ENCODE measurements around the gene RHBDF2.

RHBDF2 gene

DNA sequence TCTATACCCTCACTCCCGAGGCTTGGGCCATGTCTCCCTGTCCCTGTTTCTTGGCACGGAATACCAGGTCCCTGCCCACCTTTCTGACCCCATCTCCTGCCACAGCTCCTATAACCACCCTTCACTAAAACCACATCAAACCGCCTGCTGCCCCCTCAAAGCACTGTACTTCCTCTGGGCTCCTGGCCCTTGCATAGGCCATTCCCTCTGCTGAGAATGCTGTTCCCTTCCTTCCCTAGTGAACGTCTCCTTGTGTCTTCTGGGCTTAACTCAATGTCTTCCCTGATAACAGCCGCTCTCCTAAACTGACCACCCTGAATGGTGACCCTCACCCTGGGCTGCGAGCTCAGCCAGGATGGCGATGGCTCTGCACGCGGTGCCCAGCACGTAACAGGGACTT, 23.1 kb downstream of the RHBDF2 start:
- Histone ChIP-seq H3K4me1 (ENCODE audit: low read length) (peaks cover 18% of the 10 kb centered on the region), H3K27me3 (replicated peaks; ENCODE audit: insufficient read depth, low read length) (no peaks in the 10 kb centered on the region), H3K9me3 (replicated peaks; ENCODE audit: insufficient read depth, low read length) (no peaks in the 10 kb centered on the region), H3K79me2 (ENCODE audit: low read length) (peaks cover 12% of the 10 kb centered on the region; the same call in 1 of the 2 replicates), H3K9me2 (replicated peaks; ENCODE audit: insufficient read depth, low read length) (no peaks in the 10 kb centered on the region), H4K20me1 (ENCODE audit: insufficient read depth, low read length) (no peaks in the 10 kb centered on the region), H3K4me2 (ENCODE audit: low read depth, low read length) (no peak overlapping the region), H3K9ac (ENCODE audit: low read length) (no peak overlapping the region), H3K4me3 (ENCODE audit: low read length) (no peak overlapping the region), H3K36me3 (replicated peaks; ENCODE audit: insufficient read depth, low read length) (no peaks in the 10 kb centered on the region), H2AFZ (ENCODE audit: low read length) (no peak overlapping the region), H3F3A (ENCODE audit: insufficient read depth, low read length) (peaks cover 30% of the 10 kb centered on the region), H3K27ac (ENCODE audit: low read length) (no peak overlapping the region)
- DNase-seq: no peak
- TF ChIP-seq EZH2phosphoT487 (IDR thresholded peaks at IDR 0.05; ENCODE audit: low read length): no peak
- TF ChIP-seq, protein P1, sequence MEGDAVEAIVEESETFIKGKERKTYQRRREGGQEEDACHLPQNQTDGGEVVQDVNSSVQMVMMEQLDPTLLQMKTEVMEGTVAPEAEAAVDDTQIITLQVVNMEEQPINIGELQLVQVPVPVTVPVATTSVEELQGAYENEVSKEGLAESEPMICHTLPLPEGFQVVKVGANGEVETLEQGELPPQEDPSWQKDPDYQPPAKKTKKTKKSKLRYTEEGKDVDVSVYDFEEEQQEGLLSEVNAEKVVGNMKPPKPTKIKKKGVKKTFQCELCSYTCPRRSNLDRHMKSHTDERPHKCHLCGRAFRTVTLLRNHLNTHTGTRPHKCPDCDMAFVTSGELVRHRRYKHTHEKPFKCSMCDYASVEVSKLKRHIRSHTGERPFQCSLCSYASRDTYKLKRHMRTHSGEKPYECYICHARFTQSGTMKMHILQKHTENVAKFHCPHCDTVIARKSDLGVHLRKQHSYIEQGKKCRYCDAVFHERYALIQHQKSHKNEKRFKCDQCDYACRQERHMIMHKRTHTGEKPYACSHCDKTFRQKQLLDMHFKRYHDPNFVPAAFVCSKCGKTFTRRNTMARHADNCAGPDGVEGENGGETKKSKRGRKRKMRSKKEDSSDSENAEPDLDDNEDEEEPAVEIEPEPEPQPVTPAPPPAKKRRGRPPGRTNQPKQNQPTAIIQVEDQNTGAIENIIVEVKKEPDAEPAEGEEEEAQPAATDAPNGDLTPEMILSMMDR (IDR thresholded peaks at IDR 0.05; ENCODE audit: low read length): no peak
- TF ChIP-seq EZH2 (optimal IDR thresholded peaks at IDR 0.05; ENCODE audit: low read depth, low read length): no peak

DNA sequence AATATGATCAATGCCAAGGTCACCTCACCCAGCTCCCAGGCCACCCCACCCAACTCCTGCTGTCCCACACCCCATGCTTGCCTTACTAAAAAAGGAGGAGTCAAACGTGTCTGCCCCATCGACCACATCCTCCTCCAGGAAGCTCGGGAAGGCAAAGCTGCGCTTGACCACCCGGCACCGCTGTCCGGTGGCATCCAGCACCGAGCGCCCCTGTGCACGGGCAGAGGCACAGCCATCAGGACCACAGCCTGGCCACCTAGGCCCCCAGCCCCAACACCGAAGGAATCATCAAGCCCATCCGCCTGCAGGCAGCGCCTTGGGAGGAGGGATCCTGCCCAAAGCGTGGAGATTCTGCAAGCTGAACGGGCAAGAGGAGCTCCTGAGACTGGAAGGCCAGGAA, 23.6 kb downstream of the RHBDF2 start:
- peaks cover 3% of the 10 kb centered on the region; the same call in 1 of the 2 replicates for H3K36me3 ChIP-seq (replicated peaks; ENCODE audit: insufficient read depth, low read length)
- H3K9me2 ChIP-seq (replicated peaks; ENCODE audit: insufficient read depth, low read length): no peaks in the 10 kb centered on the region
- DNase-seq: no peak
- TF ChIP-seq, protein P1 (IDR thresholded peaks at IDR 0.05; ENCODE audit: low read length): no peak
- TF ChIP-seq EZH2 (optimal IDR thresholded peaks at IDR 0.05; ENCODE audit: low read depth, low read length) (no peak), EZH2phosphoT487 (IDR thresholded peaks at IDR 0.05; ENCODE audit: low read length) (no peak)
- H3F3A ChIP-seq (ENCODE audit: insufficient read depth, low read length): peaks cover 24% of the 10 kb centered on the region
- H3K4me1 ChIP-seq (ENCODE audit: low read length): peaks cover 14% of the 10 kb centered on the region
- no peak overlapping the region for H3K4me2 ChIP-seq (ENCODE audit: low read depth, low read length)
- H2AFZ ChIP-seq (ENCODE audit: low read length): no peak overlapping the region
- H3K79me2 ChIP-seq (ENCODE audit: low read length): peaks cover 12% of the 10 kb centered on the region; the same call in 1 of the 2 replicates
- H3K9ac ChIP-seq (ENCODE audit: low read length): no peak overlapping the region
- no peaks in the 10 kb centered on the region for H4K20me1 ChIP-seq (ENCODE audit: insufficient read depth, low read length)
- no peaks in the 10 kb centered on the region for H3K9me3 ChIP-seq (replicated peaks; ENCODE audit: insufficient read depth, low read length)
- H3K27ac ChIP-seq (ENCODE audit: low read length): no peak overlapping the region
- no peaks in the 10 kb centered on the region for H3K27me3 ChIP-seq (replicated peaks; ENCODE audit: insufficient read depth, low read length)
- no peak overlapping the region for H3K4me3 ChIP-seq (ENCODE audit: low read length)

DNA sequence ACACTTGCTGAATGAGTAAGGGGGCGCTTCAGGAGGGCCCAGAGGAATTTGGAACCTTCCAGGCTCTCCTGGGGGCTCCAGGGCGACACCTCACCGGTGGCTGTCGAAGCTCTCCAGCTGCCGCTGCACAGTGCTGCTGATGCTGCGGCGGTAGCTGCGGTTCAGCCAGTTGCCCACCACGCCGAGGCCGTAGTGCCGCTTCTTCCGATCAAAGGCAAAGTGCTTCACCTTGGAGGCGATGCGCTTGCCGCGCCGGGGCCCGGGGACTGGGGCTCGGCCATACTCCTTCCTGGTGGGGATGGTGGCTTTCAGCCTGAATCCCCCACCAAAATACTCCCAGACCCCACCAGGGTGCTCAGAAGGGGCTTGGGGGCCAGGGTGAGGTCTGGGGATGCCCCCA, 24.5 kb downstream of the RHBDF2 start:
- Histone ChIP-seq H3K4me1 (ENCODE audit: low read length) (peaks cover 8% of the 10 kb centered on the region; the same call in 1 of the 2 replicates), H3K4me3 (ENCODE audit: low read length) (no peak overlapping the region), H3K9ac (ENCODE audit: low read length) (no peak overlapping the region), H3K27me3 (replicated peaks; ENCODE audit: insufficient read depth, low read length) (no peaks in the 10 kb centered on the region), H3K4me2 (ENCODE audit: low read depth, low read length) (no peak overlapping the region), H3K79me2 (ENCODE audit: low read length) (peaks cover 12% of the 10 kb centered on the region; the same call in 1 of the 2 replicates), H4K20me1 (ENCODE audit: insufficient read depth, low read length) (no peaks in the 10 kb centered on the region), H3K36me3 (replicated peaks; ENCODE audit: insufficient read depth, low read length) (peaks cover 5% of the 10 kb centered on the region; the same call in 1 of the 2 replicates), H3K9me2 (replicated peaks; ENCODE audit: insufficient read depth, low read length) (no peaks in the 10 kb centered on the region), H2AFZ (ENCODE audit: low read length) (no peak overlapping the region), H3K9me3 (replicated peaks; ENCODE audit: insufficient read depth, low read length) (no peaks in the 10 kb centered on the region), H3F3A (ENCODE audit: insufficient read depth, low read length) (peaks cover 16% of the 10 kb centered on the region), H3K27ac (ENCODE audit: low read length) (no peak overlapping the region)
- DNase-seq: no peak
- TF ChIP-seq, protein P1 (IDR thresholded peaks at IDR 0.05; ENCODE audit: low read length): no peak
- no peak for TF ChIP-seq EZH2phosphoT487 (IDR thresholded peaks at IDR 0.05; ENCODE audit: low read length)
- no peak for TF ChIP-seq EZH2 (optimal IDR thresholded peaks at IDR 0.05; ENCODE audit: low read depth, low read length)

Measured in MM.1S (cell line).